PC-3 (cell line): ENCODE results near the gene DNM2.

Source experiments
- CTCF ChIP-seq: fragments of 300-600 bp; sonication (generic); conservative IDR thresholded peaks from 2 replicates; pipeline ENCODE4 v1.5.1; 2017; ENCODE audit warnings: antibody characterized with exemption, low read depth, mild to moderate bottlenecking, low read length
- EZH2 ChIP-seq: fragments of 300-600 bp; sonication (generic); IDR thresholded peaks from one replicate; pipeline ENCODE4 v1.6.1; 2017; ENCODE audit warnings: antibody characterized with exemption, mild to moderate bottlenecking, low read length; ENCODE audit not compliant: unreplicated experiment
- EZH2phosphoT487 ChIP-seq: fragments of 300-600 bp; sonication (generic); IDR thresholded peaks from 2 replicates; pipeline ENCODE4 v1.6.1; 2018; ENCODE audit warnings: mild to moderate bottlenecking, antibody characterized with exemption, low read length, borderline replicate concordance

- TF ChIP-seq CTCF (no peak), EZH2phosphoT487 (no peak), EZH2 (no peak)
Observed at GRCh38 chr19:10687518-10688288, 30.2 kb upstream of the DNM2 start.
